PC-9 (cell line): ENCODE measurements around the gene LMX1A.

Source experiments
- EZH2 ChIP-seq: fragments of 200-600 bp; sonication (generic); IDR thresholded peaks from 2 replicates; pipeline ENCODE4 v1.8.0; 2017; ENCODE audit warnings: antibody characterized with exemption, low read depth
- TF ChIP-seq, protein P1 (sequence below): fragments of 200-600 bp; sonication (generic); conservative IDR thresholded peaks from 2 replicates; pipeline ENCODE4 v1.6.1; 2017; ENCODE audit warnings: mixed run types, antibody characterized with exemption, mild to moderate bottlenecking, moderate library complexity

DNA sequence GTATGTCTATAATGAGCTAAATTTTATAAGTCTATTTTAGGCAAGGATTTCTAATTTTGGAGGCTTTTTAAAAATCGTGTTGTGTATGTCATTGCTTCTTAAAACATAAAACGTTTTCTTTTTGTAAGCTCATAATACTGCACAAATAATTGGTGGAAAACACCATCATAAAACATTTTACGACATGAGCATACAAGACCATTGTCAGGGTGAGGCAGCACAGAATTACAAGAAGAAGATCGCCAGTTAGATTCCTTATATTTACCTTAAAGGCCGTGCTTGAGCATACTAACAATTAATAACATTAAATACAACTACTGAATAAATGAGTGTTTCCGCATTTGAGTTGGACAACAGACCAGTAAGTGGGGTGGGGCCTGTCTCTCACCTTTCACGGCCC lies 19.1 kb upstream of the LMX1A start:
- TF ChIP-seq, protein P1, sequence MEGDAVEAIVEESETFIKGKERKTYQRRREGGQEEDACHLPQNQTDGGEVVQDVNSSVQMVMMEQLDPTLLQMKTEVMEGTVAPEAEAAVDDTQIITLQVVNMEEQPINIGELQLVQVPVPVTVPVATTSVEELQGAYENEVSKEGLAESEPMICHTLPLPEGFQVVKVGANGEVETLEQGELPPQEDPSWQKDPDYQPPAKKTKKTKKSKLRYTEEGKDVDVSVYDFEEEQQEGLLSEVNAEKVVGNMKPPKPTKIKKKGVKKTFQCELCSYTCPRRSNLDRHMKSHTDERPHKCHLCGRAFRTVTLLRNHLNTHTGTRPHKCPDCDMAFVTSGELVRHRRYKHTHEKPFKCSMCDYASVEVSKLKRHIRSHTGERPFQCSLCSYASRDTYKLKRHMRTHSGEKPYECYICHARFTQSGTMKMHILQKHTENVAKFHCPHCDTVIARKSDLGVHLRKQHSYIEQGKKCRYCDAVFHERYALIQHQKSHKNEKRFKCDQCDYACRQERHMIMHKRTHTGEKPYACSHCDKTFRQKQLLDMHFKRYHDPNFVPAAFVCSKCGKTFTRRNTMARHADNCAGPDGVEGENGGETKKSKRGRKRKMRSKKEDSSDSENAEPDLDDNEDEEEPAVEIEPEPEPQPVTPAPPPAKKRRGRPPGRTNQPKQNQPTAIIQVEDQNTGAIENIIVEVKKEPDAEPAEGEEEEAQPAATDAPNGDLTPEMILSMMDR: no peak
- no peak for TF ChIP-seq EZH2
